DMS 273 treated with DMSO at 0.1 percent for 48 hours (cell line): ENCODE data around the gene AMOTL2.

ENCODE experiments used
- DNase-seq: peaks from one replicate; lab custom pipeline; 2025; lab: John Stamatoyannopoulos, UW

Gene AMOTL2

DNA sequence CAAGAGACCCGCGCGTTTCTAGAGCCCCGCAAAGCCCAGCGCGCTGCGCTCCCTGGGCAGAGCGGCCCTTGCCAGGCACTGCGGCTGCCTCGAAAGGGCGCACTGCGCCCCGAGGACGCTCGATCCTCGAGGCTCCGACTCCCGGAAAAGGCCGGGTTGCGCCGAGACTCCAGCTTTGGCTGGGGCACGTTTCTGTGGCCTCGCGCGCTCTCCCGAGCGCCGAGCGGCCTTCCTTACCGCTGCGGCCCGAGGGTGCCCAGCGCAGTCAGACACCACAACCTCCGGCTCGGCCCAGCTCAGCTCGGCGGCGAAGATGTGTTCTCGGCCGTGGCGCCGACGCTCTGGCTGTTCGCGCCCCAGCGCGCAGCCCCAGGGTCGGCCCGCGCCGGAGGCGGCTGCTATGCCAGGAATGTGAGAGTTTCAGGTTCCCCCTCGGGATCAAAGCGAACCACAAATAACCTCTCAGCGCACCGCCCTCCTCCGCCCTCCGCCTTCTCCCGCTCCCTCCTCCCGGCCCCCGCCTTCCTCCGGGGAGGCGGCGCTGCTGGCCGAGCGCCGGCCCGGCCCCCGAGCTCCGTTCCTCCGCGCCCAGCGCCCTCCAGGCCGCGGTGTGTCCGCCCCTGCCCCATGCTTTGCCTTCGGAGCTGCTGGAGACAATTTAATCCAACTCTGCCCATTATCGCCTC, at the start of gene AMOTL2:
Gene AMOTL2 (minus strand): TSS at position 343 of the 686 bp plus-strand sequence. CDS start 3,014 bp downstream, outside the sequence.
- DNase-seq = peak; percentile 67

DNA sequence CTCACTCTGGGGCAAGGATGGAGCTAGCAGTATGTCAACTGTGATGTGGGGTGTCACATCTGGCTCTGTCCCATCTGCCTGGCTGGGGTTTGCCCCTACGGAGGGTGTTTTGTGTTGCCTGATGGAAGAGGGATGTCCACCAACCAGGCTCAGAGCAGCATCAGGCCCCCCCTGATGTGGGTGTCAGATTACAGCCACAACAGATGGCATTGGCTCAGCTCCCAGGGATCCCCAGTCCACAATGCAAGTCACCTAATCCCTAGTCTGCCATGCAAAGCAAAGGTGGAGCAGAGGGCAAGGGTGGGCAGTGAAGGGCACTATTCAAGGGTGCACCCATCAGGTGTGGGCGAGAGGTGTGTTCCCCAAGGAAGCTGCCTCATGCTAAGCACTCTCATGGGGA, 48.9 kb upstream of the AMOTL2 start:
- DNase-seq = peak; percentile 99

DNA sequence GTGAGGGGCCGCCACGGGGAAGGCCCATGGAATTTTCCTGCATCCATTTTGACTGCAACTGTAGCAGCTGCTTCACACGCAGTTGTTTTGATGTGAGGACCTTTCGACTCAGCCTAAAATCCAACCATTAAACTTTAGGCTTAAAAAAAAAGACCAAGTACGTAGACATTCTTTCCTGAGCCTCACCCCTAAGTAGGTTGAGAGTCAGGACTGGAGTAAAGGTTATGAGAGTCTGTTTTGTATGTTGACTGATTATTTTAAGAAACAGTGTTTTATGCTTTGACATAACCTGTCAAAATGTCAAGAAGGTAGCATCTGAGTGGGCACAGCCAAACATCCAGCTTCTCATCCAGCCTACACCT, 45.7 kb upstream of the AMOTL2 start:
- DNase-seq = no peak

DNA sequence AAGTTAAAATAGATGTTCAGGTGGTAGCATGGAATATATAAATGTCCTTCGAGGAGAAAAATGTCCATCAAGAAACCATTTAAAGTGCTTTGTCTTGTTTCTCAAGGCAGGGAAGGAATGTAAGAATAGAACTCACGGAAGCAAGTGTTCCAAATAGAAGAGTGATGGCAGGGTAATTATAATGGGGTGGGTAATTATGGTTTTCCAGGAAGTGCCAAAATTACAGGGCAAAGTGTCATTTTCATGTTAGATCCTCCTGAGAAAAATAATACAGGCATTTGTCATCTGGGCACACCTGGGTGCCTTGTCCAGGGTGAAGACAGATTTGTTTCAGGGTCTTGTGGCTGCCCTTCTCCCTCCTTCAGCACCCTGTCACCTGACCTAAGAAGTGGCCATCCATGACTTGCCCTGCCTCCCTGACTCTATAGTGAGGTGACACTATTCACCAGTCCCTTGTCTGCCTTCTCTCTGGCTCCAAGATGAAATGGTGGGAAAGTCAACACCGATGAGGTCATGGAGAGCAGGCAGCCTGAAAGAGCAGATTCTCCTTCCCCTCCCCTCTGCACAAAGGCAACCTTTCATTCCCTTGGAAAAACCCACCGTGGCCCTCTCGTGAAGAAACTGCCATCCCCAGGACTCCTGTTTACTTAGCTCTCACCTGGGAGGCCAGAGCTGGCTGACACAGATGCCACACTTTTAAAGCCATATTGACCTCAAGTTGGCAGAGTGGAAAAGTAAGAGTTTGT, 45.1 kb upstream of the AMOTL2 start:
- DNase-seq = no peak

DNA sequence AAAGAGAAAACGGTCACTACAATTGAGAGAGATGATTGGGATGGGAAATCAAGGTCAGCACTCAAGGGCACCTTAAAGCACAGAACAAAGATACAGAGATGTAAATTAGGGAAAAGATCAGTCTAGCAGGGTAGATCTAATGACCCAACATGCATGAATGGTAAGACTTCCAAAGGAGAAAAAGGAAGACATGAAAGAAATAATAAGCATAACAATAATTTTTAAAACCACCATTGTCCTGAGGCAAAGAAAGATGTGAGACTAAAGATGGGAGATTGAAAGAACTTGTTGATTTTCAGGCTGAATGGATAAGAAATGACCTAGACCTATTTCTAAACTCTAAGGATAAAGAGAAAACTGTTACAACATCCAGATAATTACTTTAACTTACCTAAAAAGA, 34.8 kb upstream of the AMOTL2 start:
- DNase-seq = no peak

DNA sequence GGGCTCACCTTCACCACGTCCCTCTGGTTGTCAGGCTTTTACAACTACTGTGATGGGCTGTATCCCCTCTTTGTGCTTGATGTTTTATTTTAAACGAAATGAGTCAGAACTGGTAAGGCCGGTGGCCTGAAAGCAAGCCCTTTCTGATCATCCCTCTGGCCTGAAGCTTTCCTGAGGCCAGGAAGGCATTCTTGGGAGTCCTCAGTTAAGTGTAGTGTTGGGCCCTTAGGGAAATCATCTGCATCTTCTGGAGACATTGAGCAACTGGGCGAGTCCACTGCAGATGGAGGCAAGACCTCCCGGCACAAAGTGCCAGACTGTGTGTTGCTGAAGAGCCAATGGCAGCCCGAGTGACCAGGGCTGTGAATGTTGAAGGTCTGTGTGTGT, 33.0 kb upstream of the AMOTL2 start:
- no peak for DNase-seq

DNA sequence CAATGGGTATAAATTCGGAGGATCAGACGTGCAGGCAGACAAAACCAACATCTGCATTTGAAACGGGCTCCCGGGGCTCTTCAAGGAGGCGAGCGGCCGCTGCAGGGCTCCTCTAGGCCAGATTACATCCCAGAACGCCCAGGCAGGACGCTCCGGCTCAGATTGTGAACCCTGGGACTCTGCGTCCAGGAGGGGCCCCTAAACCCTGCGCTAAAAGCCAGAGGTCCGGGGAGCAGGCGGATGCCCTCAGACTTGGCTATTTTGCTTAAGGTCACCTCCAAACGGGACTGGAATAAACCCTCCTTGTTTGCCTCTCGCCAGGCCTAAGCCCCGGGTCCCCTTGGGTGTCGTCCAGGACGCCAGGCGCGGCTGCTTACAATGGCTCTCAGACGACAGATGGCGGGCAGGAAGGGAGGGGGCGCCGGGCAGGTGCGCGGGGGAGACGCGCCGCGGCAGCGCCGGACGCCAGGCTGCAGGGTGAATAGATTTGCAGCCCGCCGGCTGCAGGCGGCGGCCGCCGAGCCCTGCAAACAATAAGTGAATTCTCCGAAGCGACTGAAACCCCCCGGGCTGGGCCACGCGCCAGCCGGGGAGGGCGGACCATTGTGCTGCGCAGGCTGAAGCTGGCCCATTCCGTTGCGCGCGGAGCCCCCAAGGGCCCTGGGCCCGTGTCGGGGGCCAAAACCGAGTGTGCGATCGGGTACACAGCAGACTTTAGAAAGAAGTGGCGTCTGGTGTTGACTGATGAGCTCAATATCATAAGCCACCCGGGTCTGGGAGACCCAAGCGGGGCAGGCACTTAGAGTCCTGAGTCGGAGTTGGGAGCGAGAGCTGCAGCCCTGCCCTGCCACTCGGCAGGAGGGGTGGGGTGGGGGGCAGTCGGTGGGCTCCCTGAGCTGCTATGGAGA, 32.3 kb upstream of the AMOTL2 start:
- peak; percentile 82 for DNase-seq

DNA sequence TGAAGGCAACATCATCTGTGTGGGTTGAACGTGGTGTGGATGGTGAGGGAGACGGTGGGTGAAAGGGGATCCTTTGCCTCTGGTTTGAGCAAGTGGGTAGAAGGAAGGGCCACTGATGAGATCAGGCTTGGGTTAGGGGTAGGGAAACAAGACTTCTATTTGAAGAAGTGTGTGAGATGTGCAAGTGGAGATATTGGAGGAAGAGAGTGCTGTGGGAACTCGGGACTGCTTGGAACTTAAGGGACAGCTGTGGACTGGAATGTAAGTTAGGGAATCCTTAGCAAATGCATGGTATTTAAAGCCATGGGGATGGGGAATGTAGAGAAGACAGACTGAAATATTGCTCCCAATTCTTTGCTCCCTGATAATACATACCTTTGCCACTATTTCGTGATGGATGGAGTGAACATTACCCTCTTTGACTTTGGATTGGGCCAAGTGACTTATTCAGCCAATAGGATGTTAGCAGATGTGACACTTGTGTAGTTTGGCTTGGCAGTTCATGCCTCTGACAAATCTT, 30.2 kb upstream of the AMOTL2 start:
- DNase-seq = no peak

DNA sequence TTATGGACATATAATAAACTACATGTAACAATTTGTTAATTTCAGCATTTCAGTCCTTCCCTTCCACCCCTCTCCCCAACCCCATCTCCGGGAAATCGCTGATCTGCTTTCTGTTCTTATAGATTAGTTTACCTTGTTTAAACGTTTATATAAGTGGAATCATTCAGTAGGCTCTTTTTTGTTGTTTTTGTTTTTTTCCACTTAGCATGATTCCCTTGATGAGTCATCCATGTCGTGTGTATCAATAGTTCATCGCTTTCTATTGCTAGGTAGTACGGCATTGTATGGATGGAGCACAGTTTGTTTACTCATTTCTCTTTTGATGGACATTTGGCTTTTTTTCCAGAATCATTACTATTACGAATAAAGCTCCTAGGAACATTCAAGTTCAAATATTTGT, 23.5 kb upstream of the AMOTL2 start:
- no peak for DNase-seq

DNA sequence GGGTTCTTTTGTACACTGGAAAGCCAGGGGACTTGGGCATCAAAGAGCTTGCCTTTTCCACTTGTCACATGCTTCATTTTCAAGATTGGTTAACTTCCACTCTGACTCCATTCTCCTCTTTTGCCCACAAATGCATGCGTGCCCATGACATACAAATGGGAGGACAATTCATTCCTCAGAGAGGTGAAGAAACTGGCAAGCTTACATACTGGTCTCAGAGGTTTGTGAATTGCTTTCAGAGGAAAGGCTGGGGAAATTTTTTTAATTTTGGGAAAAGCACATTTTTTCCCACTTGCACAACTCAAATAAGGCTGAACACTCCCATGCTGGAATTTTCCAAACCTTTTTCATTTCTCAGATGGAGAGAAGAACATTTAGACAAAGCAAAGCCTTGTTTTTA, 20.9 kb upstream of the AMOTL2 start:
- no peak for DNase-seq

DNA sequence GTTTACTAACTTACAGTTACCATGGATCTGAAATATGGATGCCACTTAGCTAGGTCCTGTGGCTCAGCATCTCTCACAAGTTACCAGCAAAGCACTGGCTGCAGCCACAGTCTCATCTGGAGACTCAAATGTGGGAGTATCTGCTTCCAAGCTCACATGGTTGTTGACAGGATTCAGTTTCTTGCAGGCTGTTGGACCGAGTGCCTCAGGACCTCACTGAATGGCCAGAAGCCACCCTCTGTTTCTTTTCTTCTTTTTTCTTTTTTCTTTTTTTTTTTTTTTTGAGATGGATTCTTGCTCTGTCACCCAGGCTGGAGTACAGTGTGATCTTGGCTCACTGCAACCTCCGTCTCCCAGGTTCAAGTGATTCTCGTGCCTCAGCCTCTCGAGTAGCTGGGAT, 20.1 kb upstream of the AMOTL2 start:
- no peak for DNase-seq

DNA sequence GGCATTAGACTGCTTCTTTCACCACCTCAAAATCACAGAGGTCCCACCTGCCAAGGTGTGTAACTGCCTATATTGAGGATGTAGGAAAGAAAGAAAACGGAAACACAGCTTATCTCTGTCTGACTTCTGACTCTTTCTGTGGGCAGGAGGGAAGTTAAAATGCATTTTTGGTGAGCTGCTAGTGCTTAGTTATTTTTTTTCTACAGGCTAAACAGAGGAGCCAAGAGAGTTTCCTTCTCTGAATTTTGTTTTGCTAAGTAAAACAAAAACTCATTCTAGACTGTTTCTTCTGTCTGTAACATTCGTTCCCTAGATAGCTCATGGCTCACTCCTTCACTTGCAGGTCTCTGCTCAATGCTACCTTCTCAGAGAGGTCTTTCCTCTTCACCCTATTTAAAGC, 18.8 kb upstream of the AMOTL2 start:
- DNase-seq = no peak

DNA sequence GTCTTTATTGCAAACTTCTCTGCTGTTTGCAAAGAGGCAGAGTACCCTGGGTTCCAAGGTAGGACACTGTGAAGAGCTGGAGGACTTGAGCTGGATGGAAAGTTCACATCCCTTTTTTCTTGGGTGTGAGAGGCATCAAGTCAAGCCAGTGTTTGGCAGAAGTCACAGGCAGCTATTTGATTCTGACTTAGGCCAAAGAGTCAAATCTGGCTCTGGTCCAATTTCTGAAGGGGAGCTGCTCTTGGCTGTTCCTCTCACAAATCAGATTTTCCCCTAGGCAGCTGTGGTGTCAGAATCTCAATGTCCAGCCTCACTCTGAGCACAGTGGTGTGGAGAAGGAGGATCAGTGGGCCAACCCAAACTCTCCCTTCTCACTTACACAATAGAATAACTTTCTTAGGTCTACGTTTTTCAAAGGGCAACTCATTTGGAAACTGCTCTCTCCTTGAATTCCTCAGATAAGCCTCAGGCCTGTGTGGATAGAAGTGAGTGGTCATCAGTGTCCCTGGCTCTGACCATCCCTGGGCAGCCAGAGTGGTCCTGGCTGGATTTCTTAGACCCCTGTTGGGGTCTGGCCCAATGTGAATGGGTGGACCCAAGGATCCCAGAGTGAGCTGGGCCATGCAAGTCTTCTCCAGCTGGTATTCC, 18.2 kb upstream of the AMOTL2 start:
- peak; percentile 16 for DNase-seq

DNA sequence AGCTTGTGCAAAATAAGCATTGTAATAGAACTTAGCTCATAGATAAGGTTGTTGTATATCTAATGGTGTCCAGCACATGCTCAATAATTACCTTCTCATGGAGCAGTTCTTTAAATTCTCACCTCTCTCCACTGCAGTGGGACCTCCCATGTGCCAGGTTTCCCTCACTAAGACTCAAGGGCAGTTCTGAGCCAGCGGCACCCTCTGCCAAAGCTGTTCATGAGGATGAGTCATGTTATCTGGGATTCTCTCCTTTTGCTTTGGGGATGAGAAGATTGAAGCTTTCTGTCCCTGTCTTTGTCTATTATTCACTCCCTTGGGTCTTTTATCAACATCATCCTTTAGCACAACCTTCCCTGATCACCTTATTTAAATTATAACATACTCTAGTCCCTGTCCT, 15.6 kb upstream of the AMOTL2 start:
- DNase-seq = no peak

DNA sequence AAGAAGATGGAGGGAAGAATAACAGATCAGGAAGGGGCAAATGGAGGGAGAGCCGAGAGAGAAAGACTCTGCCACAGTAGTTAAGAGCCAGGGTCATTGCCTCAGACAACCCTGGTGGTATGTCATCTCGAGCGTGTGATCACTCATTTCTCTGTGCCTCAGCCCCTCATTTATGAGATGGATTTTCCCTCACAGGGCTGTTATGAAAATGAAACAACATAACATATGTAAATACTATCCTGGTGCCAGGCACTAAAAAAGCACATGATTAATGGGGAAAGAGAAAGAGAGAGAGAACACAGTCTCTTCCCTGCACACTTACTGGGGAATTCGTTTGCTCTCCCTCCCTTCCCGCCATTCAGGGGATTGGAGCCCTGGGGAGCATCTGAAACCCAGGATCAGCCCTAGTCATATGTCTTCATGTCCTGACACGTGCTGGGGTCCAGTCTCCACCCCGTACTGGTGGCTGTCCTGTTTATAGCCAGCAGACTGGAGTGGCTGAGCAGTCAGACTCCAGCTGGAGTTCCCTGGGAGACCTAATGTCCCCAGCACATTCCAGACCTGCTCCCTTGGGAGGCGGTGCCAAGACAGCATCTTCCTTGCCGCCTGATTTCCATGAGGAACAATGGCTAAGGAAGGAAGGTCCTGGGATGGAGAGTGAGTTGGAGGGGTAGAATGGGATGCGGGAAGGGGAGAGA, 14.7 kb upstream of the AMOTL2 start:
- DNase-seq = no peak

DNA sequence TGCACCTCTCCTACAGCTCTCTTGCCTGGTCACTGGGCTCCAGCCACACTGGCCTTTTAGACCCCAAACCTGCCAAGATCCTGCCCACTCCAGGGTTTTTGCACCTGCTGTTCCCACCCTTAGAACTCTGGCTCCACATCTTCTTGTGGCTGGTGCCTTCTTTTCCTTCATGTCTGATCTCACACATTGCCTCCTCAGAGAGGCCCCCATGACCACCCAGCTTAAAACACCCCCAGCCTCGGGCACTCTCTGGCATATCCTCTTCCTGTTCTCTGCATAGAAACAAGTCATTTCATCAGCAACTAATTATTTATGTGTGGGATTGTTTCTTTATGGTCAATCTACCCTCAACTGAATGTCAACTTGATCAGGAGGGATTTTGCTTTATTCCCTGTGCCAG, 14.0 kb upstream of the AMOTL2 start:
- DNase-seq = no peak

DNA sequence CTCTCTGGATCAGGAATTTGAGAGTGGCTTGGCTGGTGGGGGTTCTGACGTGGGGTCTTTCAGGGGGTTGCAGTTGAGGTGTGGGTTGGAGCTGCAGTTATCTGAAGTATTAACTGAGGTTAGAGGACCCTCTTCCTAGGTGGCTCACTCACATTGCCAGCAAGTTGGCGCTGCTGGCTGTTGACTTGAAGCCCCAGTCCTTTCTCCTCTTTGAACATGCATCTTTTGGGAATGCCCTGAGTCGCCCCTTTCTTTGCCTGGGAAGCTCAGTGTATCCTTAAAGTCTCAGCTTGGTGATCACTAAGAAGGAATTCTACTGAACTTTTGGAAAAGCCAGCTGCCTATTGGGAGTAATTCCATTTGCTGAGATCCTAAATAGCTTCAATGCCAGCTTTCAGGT, 13.0 kb upstream of the AMOTL2 start:
- no peak for DNase-seq

DNA sequence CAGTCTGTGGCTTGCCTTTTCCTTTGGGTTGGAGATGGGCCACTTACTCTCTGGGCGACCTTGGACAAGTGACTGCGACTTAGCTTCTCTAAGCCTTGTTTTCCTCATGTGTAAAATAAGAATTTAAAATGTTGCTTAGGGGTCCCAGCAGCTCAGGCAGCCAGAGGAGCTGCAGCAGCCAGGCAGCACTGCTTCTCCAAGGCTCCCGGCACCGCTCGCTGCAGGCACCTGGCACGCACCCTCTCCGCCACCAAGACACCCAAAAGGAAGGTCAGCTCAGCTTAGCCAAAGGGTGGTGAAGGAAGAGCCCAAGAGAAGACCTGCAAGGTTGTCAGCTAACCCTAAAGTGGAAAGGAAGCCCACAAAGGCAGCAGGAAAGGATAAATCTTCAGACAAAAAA, 10.7 kb upstream of the AMOTL2 start:
- no peak for DNase-seq

DNA sequence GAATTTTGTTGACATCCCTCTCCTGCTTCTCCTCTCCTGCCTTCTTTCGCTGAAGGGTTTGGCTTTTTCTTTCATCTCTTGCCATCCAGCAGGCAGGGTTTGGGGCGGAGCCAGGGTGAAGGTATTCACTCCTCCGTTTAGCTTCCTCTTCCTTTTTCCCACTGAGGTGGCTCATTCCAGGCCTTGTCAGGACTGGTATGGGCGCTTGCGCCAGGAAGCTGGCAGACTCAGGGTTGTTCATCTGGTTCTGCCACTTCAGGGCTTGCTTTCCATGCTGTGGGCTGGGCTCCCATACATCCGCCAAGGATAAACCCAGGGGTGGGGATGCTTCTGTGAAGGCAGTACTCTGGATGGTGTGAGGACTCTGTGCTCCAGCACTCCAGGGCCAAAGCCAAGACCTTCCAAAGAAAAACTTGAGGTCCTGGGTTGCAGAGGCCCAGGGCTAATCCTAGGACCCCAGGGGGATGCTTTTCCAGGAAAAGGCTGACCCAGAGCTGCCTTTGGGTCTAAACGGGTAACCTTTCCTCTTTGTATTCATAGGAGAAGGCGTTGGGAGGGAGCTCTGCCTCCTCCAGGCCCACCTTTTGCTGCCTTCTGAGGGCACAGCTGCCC, 7.7 kb upstream of the AMOTL2 start:
- DNase-seq = no peak

DNA sequence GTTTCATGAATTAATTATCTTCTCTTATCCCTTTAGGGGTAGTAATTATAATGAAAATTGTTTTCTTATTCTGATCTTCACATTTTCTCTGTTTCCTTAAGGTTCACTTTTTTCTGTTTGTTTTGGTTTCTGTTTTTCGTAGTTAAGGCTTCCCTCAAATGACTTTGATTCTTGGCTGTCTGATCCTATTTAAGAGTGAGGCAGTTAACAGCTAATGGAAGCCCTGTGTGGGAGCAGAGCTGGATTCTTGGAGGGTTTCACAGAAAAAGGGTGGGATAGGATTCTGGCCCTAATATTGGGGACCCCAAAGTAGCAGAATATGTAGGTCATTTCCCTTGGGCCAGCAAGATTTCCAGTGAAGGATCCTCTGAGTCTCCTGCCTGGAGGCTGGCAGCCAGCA, 6.8 kb upstream of the AMOTL2 start:
- no peak for DNase-seq

DNA sequence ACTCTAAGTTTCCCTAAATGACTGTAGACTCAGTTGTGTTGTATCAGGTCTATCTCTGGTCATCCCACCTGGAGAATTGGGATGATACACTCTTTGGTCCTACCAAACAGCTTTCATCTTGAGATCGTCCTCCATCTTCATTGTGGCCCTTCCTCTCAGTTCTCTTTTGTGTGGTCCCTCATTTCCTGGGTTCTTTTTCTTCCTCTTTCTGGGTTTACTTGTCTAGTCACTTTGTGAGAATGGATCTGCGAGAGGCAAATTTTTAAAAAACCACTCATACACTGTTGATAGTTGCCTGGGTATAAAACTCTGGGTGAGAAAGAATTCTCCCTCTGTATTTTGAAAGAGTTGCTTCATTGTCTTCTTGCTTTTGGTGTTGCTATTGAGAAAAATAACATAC, 6.0 kb upstream of the AMOTL2 start:
- DNase-seq = no peak
